H1 (cell line): ENCODE data around the gene ANK2. TPM values are rescaled to one million over a fixed set of nuclear protein-coding genes. Genes with fewer than 3 reads are reported as not detected.

Experiments
- ASH2L ChIP-seq: fragments of 200-600, 300-600 bp; sonication (generic); IDR thresholded peaks from one replicate; pipeline ENCODE4 v1.7.1; 2017; ENCODE audit warnings: low read length
- CHD2 ChIP-seq: IDR thresholded peaks from 2 replicates; pipeline ENCODE4 v1.6.1; 2012; ENCODE audit warnings: low read length, improper control_type of control experiment
- CHD7 ChIP-seq: fragments of 300-600 bp; sonication (generic); IDR thresholded peaks from 2 replicates; pipeline ENCODE4 v1.7.1; 2012; ENCODE audit warnings: low read length, moderate library complexity, mild to moderate bottlenecking, inconsistent platforms; ENCODE audit not compliant: insufficient replicate concordance
- CTBP2 ChIP-seq: IDR thresholded peaks from 2 replicates; pipeline ENCODE4 v1.7.0; 2011; ENCODE audit warnings: borderline replicate concordance, mild to moderate bottlenecking, moderate library complexity, mixed read lengths, low read length; ENCODE audit not compliant: insufficient read depth, insufficient read length
- EGR1 ChIP-seq: IDR thresholded peaks from 2 replicates; pipeline ENCODE4 v1.6.1; 2011; ENCODE audit warnings: low read depth, low read length, borderline replicate concordance
- KDM5A ChIP-seq: fragments of 200-600 bp; IDR thresholded peaks from 2 replicates; pipeline ENCODE4 v1.7.1; 2012; ENCODE audit warnings: mild to moderate bottlenecking, low read length, inconsistent platforms, mixed read lengths
- MAX ChIP-seq: IDR thresholded peaks from 2 replicates; pipeline ENCODE4 v1.6.1; 2012; ENCODE audit warnings: inconsistent platforms
- PHF8 ChIP-seq: fragments of 200-600 bp; sonication (generic); conservative IDR thresholded peaks from 2 replicates; pipeline ENCODE4 v1.7.1; 2012; ENCODE audit warnings: low read depth, mild to moderate bottlenecking, inconsistent platforms, low read length, moderate library complexity
- TAF1 ChIP-seq: IDR thresholded peaks from 2 replicates; pipeline ENCODE4 v1.6.1; 2011; ENCODE audit warnings: mild to moderate bottlenecking, low read depth, low read length
- TEAD4 ChIP-seq: IDR thresholded peaks from 2 replicates; pipeline ENCODE4 v1.6.1; 2012; ENCODE audit warnings: low read depth, low read length, inconsistent platforms, mixed read lengths
- polyA plus RNA-seq, 7 experiments: library from polyadenylated mRNA; depleted of rRNA in 3 of 7; stranded (reverse) in 5 of 7; unstranded in 2 of 7; fragments of >200 nt in 5 of 7; fragments of 200-250 nt in 2 of 7; gene quantifications; 1 replicate in 5 of 7; 2 replicates in 1 of 7; 4 replicates in 1 of 7; pipeline versions ENCODE4 v1.2.1 to v1.2.3, GENCODE V29; 2011 to 2013; ENCODE audit warnings: missing spikeins in 2 of 7, mixed read lengths in 2 of 7
- total RNA-seq: library from RNA; stranded (reverse); fragmentation: NEBNext Ultra II Directional; extraction: Animal tissue kit (Norgen Biotek cat#: 25700); gene quantifications from 2 replicates; pipeline ENCODE4 v1.2.1, GENCODE V29; 2021

The ANK2 gene
- total and polyA plus RNA-seq, 2 of the 8 experiments (the other 6 are each of a cell fraction or from before 2014, with no cell fraction given) = 14.2 to 35.1 TPM

- TF ChIP-seq PHF8 (no peak), MAX (peak; percentile 38; the same call in 1 of the 2 replicates), TEAD4 (peak; percentile 52), ASH2L (peak; percentile 82), CTBP2 (no peak), EGR1 (peak; percentile 52; the same call in 1 of the 2 replicates), CHD2 (no peak), KDM5A (no peak), CHD7 (peak; percentile 7), TAF1 (no peak)
These were observed 96.3 kb downstream of the ANK2 start (continued) for GRCh38 chr4:113145519-113146291.
